ENCODE results near the gene MIOX.

The MIOX gene

GRCh38 chr22:50475652-50476002 lies 11.0 kb upstream of the MIOX start:
- no peak for TF ChIP-seq CTCF (IDR thresholded peaks at IDR 0.05)
- TF ChIP-seq ZFX (IDR thresholded peaks at IDR 0.05; ENCODE audit: borderline replicate concordance) = no peak
- H3K27ac ChIP-seq = peak overlapping the region; percentile 69

GRCh38 chr22:50476868-50477267 lies 9.8 kb upstream of the MIOX start:
- peak overlapping the region; percentile 69 for H3K27ac ChIP-seq
- TF ChIP-seq CTCF (IDR thresholded peaks at IDR 0.05) (no peak), ZFX (IDR thresholded peaks at IDR 0.05; ENCODE audit: borderline replicate concordance) (no peak)

- TF ChIP-seq CTCF (IDR thresholded peaks at IDR 0.05) (no peak), ZFX (IDR thresholded peaks at IDR 0.05; ENCODE audit: borderline replicate concordance) (no peak)
- H3K27ac ChIP-seq = no peak overlapping the region
Measured at GRCh38 chr22:50477923-50478322, 8.7 kb upstream of the MIOX start.

DNA sequence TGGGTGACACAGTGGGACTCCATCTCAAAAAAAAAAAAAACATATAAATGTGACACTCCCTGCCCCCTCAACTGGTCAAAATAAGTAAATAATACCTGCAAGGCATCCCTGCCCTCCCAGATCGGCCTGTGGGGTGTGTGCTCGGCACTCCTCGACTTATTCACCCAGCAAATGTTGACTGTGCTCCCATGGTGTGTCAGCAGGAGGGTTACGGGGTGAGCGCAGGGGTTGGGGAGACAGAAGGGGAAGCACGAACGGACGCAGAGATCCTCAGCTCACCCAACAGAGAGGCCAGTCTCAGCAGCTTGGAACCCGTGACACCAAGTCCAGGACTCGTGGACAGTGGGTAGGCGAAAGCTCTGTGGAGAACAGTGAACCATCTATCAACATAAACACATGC lies 6.9 kb upstream of the MIOX start:
- no peak overlapping the region for H3K27ac ChIP-seq
- TF ChIP-seq ZFX (IDR thresholded peaks at IDR 0.05; ENCODE audit: borderline replicate concordance) (no peak), CTCF (IDR thresholded peaks at IDR 0.05) (no peak)

- H3K27ac ChIP-seq = peak overlapping the region; percentile 95
- TF ChIP-seq ZFX (IDR thresholded peaks at IDR 0.05; ENCODE audit: borderline replicate concordance) = no peak
- no peak for TF ChIP-seq CTCF (IDR thresholded peaks at IDR 0.05)
Measured at GRCh38 chr22:50481045-50481439, 5.6 kb upstream of the MIOX start.

GRCh38 chr22:50481440-50482106 lies 5.1 kb upstream of the MIOX start, which contains the start of gene ADM2:
TSS of gene ADM2 (plus strand) at chr22:50481543. CDS start at chr22:50481848, 305 bp downstream.
- H3K27ac ChIP-seq = peak within 1 kb of the TSS; percentile 95
- TF ChIP-seq CTCF (IDR thresholded peaks at IDR 0.05) (no peak), ZFX (IDR thresholded peaks at IDR 0.05; ENCODE audit: borderline replicate concordance) (no peak)

DNA sequence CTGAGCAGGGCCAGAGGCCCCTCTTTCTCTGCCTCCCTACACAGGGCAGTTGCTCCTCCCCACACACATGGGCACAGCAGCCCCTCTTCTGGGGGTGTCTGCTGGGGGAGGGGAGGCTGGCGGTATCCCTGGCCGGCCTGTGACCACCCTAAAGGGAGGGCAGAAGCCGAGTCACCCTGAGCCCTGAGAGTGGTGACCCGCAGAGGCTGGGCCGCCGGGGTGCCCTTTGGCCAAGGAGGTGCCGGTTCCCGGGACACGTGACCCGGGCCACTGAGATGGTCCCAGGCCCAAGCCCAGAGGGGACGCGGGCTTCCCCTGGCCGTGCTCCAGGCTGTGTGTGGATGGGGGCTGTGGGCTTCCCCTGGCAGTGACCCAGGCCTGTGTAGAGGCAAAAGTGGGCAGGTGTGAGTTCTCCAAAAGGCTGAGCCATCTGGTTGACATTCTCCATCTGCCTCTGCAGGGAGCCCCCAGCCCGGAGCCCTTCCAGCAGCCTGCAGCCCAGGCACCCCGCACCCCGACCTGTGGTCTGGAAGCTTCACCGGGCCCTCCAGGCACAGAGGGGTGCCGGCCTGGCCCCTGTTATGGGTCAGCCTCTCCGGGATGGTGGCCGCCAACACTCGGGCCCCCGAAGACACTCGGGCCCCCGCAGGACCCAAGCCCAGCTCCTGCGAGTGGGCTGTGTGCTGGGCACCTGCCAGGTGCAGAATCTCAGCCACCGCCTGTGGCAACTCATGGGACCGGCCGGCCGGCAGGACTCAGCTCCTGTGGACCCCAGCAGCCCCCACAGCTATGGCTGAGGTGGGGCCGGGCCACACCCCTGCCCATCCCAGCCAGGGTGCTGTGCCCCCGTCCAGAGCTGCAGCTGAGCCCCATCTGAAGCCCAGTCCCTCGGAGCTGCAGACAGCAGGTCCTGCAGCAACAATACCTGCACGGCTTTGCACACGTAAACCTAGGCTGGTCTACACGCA lies 4.3 kb upstream of the MIOX start:
- TF ChIP-seq ZFX (IDR thresholded peaks at IDR 0.05; ENCODE audit: borderline replicate concordance) = no peak
- no peak for TF ChIP-seq CTCF (IDR thresholded peaks at IDR 0.05)
- H3K27ac ChIP-seq = peak overlapping the region; percentile 95

All from 22Rv1 (cell line).